ENCODE measurements around the gene C19orf25. TPM values are rescaled to one million over a fixed set of nuclear protein-coding genes. Genes with fewer than 3 reads are reported as not detected.

The C19orf25 gene
- total and polyA plus RNA-seq, 9 of the 15 experiments (the other 6 are each of a cell fraction or from before 2014, with no cell fraction given): 0.79 to 96.0 (median 36.1) TPM

- TF ChIP-seq, protein P1, sequence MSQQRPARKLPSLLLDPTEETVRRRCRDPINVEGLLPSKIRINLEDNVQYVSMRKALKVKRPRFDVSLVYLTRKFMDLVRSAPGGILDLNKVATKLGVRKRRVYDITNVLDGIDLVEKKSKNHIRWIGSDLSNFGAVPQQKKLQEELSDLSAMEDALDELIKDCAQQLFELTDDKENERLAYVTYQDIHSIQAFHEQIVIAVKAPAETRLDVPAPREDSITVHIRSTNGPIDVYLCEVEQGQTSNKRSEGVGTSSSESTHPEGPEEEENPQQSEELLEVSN (IDR thresholded peaks at IDR 0.05; ENCODE audit: borderline replicate concordance in 1 of 2, extremely low read depth in 1 of 2, insufficient read depth in 1 of 2, insufficient read length in 1 of 2, low read depth in 1 of 2, low read length in 1 of 2, poor library complexity in 1 of 2, severe bottlenecking in 1 of 2): peak; percentile 63 to 87
- no peak for TF ChIP-seq ZNF583 (CRISPR knock-in tag; IDR thresholded peaks at IDR 0.05)
- TF ChIP-seq L3MBTL2 (IDR thresholded peaks at IDR 0.05): peak; percentile 70
- no peak; the same call in none of the 2 replicates for TF ChIP-seq EGR1 (conservative IDR thresholded peaks at IDR 0.05)
- no peak for TF ChIP-seq GTF2E2 (tag; IDR thresholded peaks at IDR 0.05)
- peak; percentile 54 for TF ChIP-seq REST (IDR thresholded peaks at IDR 0.05; ENCODE audit: borderline replicate concordance)
- TF ChIP-seq REST (CRISPR knock-in tag; IDR thresholded peaks at IDR 0.05; ENCODE audit: low read depth): peak; percentile 55; the same call in 1 of the 2 replicates
- peak; percentile 84 for TF ChIP-seq RBFOX2 (IDR thresholded peaks at IDR 0.05; ENCODE audit: low read depth, low read length)
- peak; percentile 71; the same call in 1 of the 2 replicates for TF ChIP-seq PHF8 (IDR thresholded peaks at IDR 0.05; ENCODE audit: borderline replicate concordance, low read length)
- no peak for TF ChIP-seq ZNF740 (CRISPR knock-in tag; IDR thresholded peaks at IDR 0.05)
- TF ChIP-seq ZNF740 (tag; IDR thresholded peaks at IDR 0.05): peak in 1 of 2 experiments; percentile 18; a peak in 1 of 4 replicates
- TF ChIP-seq ATF4 (CRISPR knock-in tag; IDR thresholded peaks at IDR 0.05): no peak
- TF ChIP-seq MAZ (CRISPR knock-in tag; conservative IDR thresholded peaks at IDR 0.05 in 1 of 2, IDR thresholded peaks at IDR 0.05 in 1 of 2): peak in 1 of 2 experiments; percentile 78; a peak in 2 of 4 replicates
These were observed 12.3 kb upstream of the C19orf25 start, which contains the start of gene REEP6 (continued) for GRCh38 chr19:1491114-1491848.

Measured in K562 (cell line).